GM19468 (cell line): ENCODE measurements around the gene NPLOC4.
"Not testable (repeated sequence)": the region's sequence is repeated elsewhere in the genome, so short reads cannot be mapped to it uniquely, and the experiment has no call there.

Experiments
- ATAC-seq: cut with Tn5 transposase; IDR thresholded peaks from one replicate; pipeline ENCODE4 v1.9.1; 2021; ENCODE audit warnings: mild to moderate bottlenecking, moderate library complexity, moderate number of reproducible peaks; ENCODE audit not compliant: unreplicated experiment; ENCODE audit errors: extremely low read depth

NPLOC4 gene

DNA sequence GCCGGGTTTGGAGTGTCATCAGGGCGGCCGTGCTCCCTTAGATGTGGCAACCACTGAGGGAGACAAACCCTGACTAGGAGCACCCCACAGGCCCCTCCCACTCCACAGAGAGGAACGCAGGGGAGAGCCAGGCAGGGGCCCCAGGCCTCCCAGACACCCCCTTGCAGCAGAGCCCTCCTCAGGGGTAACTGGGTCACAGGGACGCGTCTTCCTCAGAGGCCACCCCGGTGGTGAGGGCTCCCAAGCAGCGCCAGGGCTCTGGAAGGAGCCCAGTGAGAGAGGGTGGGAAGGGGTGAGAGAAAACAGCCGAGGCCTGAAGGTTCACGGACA is 97.4 kb downstream of the NPLOC4 start:
- no peak for ATAC-seq

DNA sequence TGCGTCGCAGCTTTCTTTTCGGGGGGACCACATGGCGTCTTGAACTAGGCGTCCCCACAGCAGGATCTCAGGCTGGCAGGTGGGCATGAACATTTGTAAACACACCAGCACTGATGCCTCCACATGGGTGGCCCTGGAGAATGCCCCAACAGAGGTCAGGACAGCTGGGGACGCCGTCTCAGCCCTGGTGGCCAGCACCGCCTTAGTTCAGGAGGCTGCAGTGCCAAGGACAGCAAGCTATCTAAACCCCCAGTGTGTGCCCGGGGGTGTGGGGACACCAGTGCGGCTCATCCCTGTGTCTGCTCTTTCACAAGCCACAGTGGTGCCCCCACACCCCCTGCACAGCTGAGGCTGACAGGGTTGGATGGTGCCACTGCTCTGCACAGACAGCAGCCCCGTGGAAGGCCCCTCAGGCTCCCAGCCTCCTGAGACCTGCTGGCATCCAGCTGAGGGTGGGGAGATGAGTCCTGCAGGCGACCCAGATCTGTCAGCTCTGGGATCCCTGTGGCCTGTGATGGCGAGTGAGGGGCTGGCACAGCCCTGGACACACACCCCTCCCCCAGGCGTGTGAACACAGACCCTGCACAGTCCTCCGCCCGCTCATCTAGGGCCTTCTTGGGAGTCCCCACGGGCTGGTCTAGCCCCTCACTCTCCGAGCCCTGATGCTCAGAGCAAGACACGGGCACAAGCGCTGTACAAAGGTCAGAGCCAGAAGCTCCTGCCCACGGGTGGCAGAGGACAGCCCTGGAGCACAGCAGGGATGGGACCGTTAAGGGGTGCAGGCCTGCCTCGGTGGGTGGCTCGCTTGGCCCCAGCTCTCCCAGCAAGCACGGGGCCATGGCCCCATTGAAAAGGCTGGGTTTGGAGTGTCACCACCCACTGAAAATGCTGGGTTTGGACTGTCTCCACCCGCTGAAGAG is 98.0 kb downstream of the NPLOC4 start:
- ATAC-seq, result no peak

DNA sequence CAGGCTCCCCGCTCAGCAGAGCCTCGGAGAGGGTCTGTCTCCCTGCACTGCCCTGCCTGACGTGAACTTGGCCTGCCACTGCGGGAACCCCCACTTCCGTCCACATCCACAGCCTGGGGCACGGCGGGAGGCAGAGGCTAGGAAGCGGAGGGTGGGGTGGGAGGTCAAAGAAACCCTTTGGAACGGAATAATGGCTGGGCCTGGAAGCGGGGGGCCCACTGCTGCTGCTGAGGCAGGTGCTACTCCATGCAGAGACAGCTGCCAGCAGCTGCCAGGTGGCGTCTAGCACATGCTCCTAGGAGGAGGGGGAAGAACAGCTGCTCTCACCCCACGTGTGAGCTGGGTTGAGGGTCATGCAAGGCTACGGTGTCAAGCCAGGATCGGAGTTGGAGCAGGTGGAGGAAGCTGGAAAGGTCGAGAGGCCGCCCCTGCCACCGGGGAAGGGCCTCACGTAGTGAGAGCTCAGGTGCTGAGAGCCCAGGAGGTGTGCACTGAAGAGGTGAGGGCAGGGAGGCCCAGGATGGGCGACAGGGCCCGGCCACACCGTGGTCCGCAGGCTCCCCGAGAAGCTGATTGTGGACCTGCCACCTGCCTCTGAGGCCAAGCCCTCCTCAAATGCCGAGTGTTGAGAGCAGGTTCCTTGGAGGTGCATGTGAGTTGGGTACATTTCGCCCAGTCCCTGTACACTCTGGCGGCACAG is 98.9 kb downstream of the NPLOC4 start:
- ATAC-seq, result no peak

DNA sequence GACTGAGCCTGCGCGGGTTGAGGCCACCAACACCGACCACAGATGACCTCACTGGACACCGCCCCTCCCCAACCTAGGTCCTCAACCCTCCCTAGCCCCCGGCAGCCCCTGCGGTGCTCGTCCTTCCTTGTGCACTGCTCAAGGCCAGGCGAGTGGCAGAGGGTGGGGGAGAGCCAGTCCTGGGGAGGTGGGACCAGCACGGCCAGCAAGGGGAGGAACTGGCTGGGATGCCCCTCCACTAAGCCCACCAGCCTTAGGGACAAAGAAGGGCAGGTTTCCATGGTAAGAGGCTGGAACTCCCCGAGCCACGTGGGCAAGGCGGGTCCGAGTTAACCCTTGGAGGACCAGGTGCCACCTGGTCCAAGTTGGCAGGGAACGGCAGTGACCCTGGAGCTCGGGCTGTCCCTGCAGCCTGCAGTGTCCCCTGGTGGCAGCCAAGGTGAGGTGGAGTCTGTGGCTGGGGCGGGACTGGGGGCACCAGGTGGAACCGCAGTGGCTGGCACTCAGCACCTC is 99.5 kb downstream of the NPLOC4 start:
- ATAC-seq, result no peak

DNA sequence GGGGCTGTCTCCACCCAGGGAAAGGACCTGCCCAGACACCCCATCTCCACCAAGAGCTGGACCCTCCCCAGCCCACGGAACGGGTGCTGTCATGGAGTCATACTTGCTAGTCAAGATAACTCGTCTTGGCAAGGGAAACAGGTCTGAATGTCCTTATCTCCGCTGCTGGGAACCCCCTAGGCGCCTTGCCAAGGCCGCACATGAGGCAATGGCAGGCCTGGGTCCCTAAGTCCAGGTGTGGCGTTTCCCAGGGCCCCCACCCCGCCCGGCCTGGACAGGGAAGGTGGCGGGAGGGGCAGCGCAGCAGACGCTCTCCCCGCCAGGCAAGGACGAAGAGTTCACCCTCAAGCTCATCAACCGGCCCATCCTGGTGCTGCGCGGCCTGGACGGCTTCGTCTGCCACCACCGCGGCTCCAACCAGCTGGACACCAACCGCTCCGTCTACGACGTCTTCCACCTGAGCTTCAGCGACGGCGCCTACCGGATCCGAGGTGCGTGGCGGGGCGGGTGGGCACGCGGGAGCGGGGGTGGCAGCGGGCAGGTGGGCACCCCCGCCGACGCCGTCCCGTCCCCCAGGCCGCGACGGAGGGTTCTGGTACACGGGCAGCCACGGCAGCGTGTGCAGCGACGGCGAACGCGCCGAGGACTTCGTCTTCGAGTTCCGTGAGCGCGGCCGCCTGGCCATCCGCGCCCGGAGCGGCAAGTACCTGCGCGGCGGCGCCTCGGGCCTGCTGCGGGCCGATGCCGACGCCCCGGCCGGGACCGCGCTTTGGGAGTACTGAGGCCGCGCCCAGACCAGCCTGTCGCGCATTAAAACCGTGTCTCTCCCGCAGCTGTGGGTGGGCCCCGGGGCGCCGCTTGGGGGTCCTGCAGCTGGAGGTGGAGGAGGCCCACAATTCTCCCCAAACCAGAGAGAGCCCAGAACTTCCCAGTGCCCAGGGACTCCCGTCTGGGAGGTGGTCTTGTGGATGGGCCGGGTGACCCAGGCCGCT is 100.3 kb downstream of the NPLOC4 start:
- no peak for ATAC-seq

DNA sequence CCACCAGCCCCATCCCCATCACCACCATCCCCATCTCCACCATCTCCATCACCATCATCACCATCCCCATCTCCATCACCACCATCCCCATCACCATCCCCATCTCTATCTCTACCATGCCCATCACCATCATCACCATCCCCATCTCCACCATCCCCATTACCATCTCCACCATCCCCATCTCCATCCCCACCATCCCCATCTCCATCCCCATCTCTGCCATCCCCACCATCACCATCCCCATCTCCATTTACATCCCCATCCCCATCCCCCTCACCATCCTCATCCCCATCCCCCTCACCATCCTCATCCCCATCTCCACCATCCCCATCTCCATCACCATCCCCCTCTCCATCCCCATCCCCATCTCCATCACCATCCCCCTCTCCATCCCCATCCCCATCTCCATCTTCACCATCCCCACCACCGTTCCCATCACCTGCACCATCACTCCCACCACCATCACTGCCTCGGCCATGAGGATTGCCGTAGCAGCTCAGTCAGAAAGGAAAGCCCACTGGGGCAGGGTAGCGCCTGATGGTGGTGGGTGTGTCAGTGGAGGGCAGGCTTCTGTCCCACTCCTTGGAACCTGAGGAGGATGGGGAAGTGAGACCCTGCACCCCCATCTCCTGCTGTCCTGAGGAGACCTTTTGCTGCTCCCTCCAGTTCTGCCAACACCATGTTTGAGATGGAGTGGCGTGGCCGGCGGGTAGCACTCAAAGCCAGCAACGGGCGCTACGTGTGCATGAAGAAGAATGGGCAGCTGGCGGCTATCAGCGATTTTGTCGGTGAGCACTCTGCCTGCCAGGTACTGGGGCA is 101.2 kb downstream of the NPLOC4 start:
- ATAC-seq, result no peak

DNA sequence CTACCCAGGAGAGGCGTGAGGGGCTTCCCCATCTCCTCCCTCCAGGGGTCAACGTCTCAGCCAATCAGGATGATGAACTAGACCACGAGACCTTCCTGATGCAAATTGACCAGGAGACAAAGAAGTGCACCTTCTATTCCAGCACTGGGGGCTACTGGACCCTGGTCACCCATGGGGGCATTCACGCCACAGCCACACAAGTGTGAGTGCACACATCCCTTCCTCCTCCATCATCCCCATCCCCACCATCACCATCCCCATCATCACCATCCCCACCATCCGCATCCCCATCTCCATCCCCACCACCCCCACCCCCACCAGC is 101.9 kb downstream of the NPLOC4 start:
- ATAC-seq, result no peak

DNA sequence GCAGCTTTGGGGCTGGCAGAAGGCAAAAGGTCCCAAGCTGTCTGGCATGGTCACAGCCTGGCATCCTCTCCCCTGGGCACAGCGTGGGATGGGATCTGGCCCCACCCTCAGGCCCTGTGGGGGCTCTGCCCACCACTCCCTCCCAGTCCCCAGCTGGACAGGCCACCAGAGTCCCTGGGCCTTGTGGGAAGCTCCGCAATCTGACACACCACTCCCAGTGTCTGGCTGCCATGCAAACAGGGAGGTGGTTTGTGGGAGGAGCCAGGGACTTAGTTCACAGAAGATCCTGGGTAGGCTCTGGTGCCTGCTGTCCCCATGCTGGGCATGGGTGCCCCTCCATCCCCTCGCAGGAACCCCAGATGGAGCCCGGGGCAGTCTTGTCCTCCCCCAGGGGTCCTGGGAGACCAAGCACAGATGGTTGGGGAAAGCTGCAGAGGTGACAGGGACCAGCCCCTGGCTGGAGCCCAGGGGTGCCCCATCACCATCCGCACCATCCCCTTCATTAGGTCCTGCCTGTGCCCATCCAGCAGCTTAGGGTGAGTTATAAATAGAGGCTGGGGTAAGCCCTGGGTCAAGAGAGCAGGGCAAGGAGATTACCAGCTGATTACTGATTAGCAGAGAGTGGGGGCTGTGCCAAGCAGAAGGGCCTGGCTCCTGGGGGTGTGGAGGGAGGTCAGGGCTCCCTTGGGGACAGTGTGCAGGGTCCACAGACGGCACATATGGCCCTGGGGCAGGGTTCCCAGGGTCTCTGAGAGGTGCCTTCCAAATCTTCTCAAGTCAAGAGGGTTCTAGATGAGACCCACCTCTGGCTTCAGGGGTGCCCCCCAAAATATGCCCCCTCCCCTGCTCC is 102.5 kb downstream of the NPLOC4 start:
- no peak for ATAC-seq

DNA sequence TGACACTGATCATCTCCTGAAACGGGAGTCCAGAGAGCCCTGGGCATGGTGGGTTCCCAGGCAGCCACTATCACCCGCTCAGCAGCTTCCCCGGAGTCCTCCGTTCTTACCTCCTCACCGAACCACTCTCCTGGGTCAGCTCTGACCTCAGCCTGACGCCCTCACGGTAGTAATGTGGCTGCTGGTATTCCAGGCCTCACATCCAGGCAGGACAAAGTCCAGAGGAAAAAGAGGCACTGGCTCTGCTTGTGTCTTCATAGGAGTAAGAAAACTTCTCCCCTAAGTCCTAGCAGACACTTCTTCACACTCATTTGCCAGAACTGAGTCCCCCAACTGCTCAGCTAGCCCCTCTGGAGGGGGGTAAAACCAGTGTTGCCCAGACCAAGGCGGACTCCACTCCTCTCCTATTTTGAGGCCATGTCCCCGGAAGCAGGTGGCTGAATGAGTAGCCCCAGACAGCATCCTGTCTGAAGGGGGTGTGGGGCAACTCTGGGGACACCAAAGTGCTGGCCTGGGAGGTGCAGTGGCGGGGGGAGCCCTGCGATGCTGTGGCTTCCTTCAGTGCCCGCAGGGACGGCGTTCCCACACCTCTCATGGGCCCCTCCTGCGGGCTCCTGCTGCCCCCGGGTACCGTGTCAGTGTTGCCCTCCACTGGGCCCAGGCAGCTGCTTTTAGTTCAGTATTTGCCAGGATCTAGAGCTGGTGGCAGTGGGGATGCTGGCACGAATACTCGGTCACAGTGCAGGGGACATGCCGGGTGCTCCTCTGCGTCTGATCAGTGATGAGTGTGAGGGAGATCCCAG is 103.4 kb downstream of the NPLOC4 start:
- ATAC-seq, result no peak

DNA sequence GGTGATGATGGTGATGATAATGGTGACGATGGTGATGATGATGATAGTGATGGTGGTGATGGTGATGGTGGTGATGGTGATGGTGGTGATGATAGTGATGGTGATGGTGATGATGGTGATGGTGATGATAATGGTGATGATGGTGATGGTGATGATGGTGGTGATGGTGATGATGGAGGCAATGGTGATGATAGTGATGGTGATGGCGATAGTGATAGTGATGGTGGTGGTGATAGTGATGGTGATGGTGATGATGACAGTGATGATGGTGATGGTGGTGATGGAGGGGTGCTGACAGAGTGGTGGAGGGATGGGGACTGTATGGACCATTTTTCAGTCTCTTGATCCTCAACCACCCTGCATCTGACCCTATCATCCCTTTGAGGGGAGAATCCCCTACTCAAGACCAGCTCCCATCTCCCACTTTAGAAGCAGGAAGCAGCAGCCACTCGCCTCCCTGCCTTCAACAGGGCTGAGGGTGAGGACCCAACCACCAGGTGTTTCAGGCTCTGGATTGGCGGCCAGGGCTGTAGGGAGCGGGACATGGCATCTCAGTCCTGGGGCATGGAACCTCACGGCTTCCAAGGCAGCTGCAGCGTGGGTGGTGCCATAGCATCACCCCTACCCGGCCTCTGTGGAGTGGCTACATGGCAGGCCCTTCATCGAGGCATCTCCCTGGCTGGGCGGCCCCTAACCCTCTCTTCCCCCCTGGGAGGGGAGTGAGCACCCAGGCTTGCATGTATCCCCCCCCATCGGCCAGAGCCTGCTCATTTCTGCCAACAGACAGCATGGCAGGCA is 104.2 kb downstream of the NPLOC4 start:
- no peak for ATAC-seq

DNA sequence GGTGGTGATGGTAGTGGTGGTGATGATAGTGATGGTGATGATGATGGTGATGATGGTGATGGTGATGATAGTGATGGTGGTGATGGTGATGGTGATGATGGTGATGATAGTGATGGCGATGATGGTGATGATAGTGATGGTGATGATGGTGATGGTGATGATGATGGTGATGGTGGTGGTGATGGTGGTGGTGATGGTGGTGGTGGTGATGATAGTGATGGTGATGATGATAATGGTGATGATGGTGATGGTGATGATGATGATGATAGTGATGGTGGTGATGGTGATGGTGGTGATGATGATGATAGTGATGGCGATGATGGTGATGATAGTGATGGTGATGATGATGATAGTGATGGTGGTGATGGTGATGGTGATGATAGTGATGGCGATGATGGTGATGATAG is 104.9 kb downstream of the NPLOC4 start:
- not testable (repeated sequence) for ATAC-seq

DNA sequence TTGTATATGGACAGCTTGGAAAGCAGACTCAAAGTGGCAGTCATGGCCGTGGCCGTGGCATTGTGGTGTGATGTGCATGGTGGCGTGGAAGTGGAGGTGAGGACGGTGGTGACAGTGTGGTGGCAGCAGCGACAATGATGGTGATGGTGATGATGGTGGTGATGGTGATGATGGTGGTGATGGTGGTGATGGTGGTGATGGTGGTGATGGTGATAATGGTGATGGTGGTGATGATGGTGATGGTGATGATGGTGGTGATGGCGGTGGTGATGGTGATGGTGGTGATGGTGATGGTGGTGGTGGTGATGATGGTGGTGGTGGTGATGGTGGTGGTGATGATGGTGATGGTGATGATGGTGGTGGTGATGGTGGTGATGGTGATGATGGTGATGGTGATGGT is 105.9 kb downstream of the NPLOC4 start:
- ATAC-seq, result not testable (repeated sequence)

DNA sequence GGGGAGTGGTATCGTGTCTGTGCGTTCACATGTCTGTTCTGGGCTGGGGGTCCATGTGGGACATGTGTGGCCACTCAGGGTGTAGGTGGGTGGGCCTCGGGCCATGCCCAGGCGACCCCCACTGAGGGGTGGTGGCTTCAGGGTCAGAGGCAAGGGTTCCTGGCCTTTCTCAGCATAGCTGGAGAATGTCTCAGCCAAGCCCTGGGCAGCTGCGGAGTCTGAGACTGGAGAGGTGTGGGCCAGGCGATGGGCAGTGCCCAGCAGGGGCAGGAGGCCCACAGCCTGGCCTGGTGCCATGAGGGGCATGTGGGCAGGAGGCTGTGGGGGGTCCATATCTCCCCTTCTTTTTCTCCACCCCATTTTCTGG is 107.5 kb downstream of the NPLOC4 start:
- no peak for ATAC-seq

DNA sequence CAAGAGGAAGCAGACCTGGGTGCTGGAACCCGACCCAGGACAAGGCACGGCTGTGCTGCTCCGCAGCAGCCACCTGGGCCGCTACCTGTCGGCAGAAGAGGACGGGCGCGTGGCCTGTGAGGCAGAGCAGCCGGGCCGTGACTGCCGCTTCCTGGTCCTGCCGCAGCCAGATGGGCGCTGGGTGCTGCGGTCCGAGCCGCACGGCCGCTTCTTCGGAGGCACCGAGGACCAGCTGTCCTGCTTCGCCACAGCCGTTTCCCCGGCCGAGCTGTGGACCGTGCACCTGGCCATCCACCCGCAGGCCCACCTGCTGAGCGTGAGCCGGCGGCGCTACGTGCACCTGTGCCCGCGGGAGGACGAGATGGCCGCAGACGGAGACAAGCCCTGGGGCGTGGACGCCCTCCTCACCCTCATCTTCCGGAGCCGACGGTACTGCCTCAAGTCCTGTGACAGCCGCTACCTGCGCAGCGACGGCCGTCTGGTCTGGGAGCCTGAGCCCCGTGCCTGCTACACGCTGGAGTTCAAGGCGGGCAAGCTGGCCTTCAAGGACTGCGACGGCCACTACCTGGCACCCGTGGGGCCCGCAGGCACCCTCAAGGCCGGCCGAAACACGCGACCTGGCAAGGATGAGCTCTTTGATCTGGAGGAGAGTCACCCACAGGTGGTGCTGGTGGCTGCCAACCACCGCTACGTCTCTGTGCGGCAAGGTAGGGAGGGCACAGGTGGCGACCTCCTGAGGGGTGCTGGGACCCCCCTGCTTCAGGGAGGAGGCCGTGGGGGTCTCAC is 108.1 kb downstream of the NPLOC4 start:
- no peak for ATAC-seq

DNA sequence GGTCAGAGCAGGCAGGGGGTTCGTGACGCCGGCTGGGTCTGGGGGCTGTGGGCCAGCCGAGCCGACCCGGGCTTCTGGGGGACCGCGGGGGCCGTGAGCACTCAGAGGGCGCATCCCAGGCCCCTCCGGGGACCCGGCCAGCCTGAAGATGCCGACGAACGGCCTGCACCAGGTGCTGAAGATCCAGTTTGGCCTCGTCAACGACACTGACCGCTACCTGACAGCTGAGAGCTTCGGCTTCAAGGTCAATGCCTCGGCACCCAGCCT is 108.6 kb downstream of the NPLOC4 start:
- no peak for ATAC-seq

DNA sequence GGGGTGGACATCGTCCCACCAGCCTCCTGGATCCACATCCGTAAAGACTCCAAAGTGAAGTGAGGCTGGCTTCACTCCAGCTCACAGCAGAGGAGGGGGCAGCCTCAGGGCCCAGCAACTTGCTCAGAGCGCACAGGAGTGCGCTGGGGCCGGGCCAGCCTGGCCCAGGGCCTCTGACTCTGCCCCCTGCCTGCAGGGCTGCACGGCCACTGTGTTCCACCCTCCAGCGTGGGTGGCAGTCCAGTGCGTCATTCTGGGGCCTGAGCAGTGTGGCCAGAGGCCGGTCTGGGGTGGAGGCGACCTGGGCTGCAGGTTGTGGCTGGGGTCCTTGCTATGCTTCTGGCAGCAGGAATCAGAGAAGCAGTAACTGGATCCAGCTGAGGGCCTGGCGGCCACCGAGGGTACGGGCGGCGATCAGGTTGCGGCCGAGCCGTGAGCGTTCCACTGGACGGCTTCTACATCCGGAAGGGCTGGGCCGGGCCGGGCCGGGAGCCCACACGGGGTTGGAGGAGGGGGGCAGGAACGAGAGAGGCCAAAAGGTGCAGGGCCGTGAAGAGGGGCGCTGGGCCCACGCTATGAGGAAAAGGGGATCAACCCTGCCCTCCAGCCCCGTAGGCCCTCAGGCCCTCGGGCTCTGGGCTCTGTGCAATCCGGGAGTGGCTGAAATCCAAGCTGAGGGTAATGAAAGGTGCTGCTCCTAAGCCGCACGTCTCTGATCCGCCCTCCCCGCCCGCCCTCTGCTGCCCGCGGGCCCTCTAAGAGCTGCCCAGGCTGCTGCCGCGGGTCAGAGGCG is 109.1 kb downstream of the NPLOC4 start, which contains the start of gene FSCN2:
Gene FSCN2 (plus strand): TSS at position 787 of the 793 bp plus-strand sequence. CDS start 155 bp downstream, outside the sequence.
- no peak for ATAC-seq
